ENCODE measurements around the gene SP1.
"Not testable (repeated sequence)": the region's sequence is repeated elsewhere in the genome, so short reads cannot be mapped to it uniquely, and the experiment has no call there.

DNA sequence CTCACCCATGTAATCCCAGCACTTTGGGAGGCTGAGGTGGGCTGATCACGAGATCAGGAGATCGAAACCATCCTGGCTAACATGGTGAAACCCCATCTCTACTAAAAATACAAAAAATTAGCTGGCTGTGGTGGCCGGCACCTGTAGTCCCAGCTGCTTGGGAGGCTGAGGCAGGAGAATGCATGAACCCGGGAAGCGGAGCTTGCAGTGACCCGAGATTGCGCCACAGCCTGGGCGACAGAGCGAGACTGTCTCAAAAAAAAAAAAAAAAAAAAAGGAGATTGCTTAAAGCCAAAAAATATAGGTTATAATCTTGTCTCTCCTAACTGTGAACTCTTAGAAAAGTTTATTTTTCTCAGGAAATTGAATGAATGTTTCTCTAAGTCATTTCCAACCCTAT lies 55.4 kb downstream of the SP1 start:
- TF ChIP-seq CTCF, POLR2A, EP300, POLR2AphosphoS5 (IDR thresholded peaks at IDR 0.05): not testable (repeated sequence)
